H9 (cell line): ENCODE data around the gene AQP3. TPM values are rescaled to one million over a fixed set of nuclear protein-coding genes. Genes with fewer than 3 reads are reported as not detected.

ENCODE experiments used
- DNase-seq: peaks from one replicate; pipeline ENCODE4 v3.0.0-alpha.2; 2017
- H2AFZ ChIP-seq: one replicate; pipeline ENCODE4 v1.6.1; 2013; ENCODE audit warnings: mild to moderate bottlenecking, low read length, control low read depth, moderate library complexity
- H2AK5ac ChIP-seq: 2 replicates; pipeline ENCODE4 v1.6.1; 2013; ENCODE audit warnings: low read length, control low read depth, mixed read lengths; ENCODE audit not compliant: insufficient read length
- H2BK120ac ChIP-seq: one replicate; pipeline ENCODE4 v1.6.1; 2013; ENCODE audit warnings: low read depth, mild to moderate bottlenecking, low read length, control low read depth, inconsistent platforms; ENCODE audit not compliant: poor library complexity, severe bottlenecking
- H2BK12ac ChIP-seq: 2 replicates; pipeline ENCODE4 v1.6.1; 2013; ENCODE audit warnings: low read length, control low read depth, mixed read lengths, low read depth; ENCODE audit not compliant: insufficient read length
- H2BK15ac ChIP-seq: 2 replicates; pipeline ENCODE4 v1.6.1; 2013; ENCODE audit warnings: low read depth, low read length, control low read depth
- H2BK20ac ChIP-seq: one replicate; pipeline ENCODE4 v1.6.1; 2013; ENCODE audit warnings: low read depth, mild to moderate bottlenecking, low read length, control low read depth, inconsistent platforms; ENCODE audit not compliant: poor library complexity, severe bottlenecking
- H2BK5ac ChIP-seq: 2 replicates; pipeline ENCODE4 v1.6.1; 2013; ENCODE audit warnings: low read length, control low read depth, mixed read lengths; ENCODE audit not compliant: insufficient read length
- H3K14ac ChIP-seq: 2 replicates; pipeline ENCODE4 v1.6.1; 2013; ENCODE audit warnings: low read length, control low read depth; ENCODE audit not compliant: insufficient read depth
- H3K18ac ChIP-seq: 2 replicates; pipeline ENCODE4 v1.6.1; 2013; ENCODE audit warnings: low read depth, mild to moderate bottlenecking, mixed read lengths, low read length, control low read depth; ENCODE audit not compliant: insufficient read length
- H3K23ac ChIP-seq: 2 replicates; pipeline ENCODE4 v1.6.1; 2013; ENCODE audit warnings: low read length, control low read depth, mixed read lengths, low read depth; ENCODE audit not compliant: insufficient read length
- H3K23me2 ChIP-seq: 2 replicates; pipeline ENCODE4 v1.6.1; 2013; ENCODE audit warnings: low read depth, mild to moderate bottlenecking, mixed read lengths, low read length, control low read depth; ENCODE audit not compliant: insufficient read length, poor library complexity, severe bottlenecking
- H3K27ac ChIP-seq: 2 replicates; pipeline ENCODE4 v1.5.1; 2013; ENCODE audit warnings: low read length, control low read depth, mixed read lengths, low read depth; ENCODE audit not compliant: insufficient read length
- H3K27me3 ChIP-seq: 2 replicates; pipeline ENCODE4 v1.6.1; 2013; ENCODE audit warnings: low read length, control low read depth, inconsistent platforms; ENCODE audit not compliant: insufficient read depth
- H3K4ac ChIP-seq: 2 replicates; pipeline ENCODE4 v1.6.1; 2013; ENCODE audit warnings: low read depth, mild to moderate bottlenecking, control low read depth, inconsistent platforms, low read length, moderate library complexity
- H3K4me1 ChIP-seq: 2 replicates; pipeline ENCODE4 v1.6.1; 2013; ENCODE audit warnings: low read length, control low read depth, inconsistent platforms; ENCODE audit not compliant: insufficient read depth
- H3K4me2 ChIP-seq: 2 replicates; pipeline ENCODE4 v1.6.1; 2013; ENCODE audit warnings: low read length, control low read depth, mixed read lengths; ENCODE audit not compliant: insufficient read length, insufficient read depth
- H3K56ac ChIP-seq: 2 replicates; pipeline ENCODE4 v1.6.1; 2013; ENCODE audit warnings: low read depth, mild to moderate bottlenecking, mixed read lengths, low read length, control low read depth; ENCODE audit not compliant: insufficient read length
- H3K79me1 ChIP-seq: 2 replicates; pipeline ENCODE4 v1.6.1; 2013; ENCODE audit warnings: low read depth, mild to moderate bottlenecking, moderate library complexity, low read length, control low read depth, inconsistent platforms; ENCODE audit not compliant: insufficient read depth, poor library complexity, severe bottlenecking
- H3K79me2 ChIP-seq: 2 replicates; pipeline ENCODE4 v1.6.1; 2013; ENCODE audit warnings: low read length, control low read depth, inconsistent platforms; ENCODE audit not compliant: insufficient read depth
- H3K9ac ChIP-seq: 2 replicates; pipeline ENCODE4 v1.6.1; 2013; ENCODE audit warnings: low read length, control low read depth, mixed read lengths; ENCODE audit not compliant: insufficient read length; ENCODE audit errors: extremely low read depth
- H3K9me3 ChIP-seq: one replicate; pipeline ENCODE4 v1.6.1; 2013; ENCODE audit warnings: low read depth, low read length, inconsistent platforms; ENCODE audit not compliant: control insufficient read depth
- H3T11ph ChIP-seq: one replicate; pipeline ENCODE4 v1.6.1; 2013; ENCODE audit warnings: mild to moderate bottlenecking, low read length, control low read depth, inconsistent platforms
- H4K20me1 ChIP-seq: one replicate; pipeline ENCODE4 v1.6.1; 2013; ENCODE audit not compliant: control insufficient read depth, insufficient read length, insufficient read depth
- H4K5ac ChIP-seq: 2 replicates; pipeline ENCODE4 v1.6.1; 2013; ENCODE audit warnings: low read depth, mild to moderate bottlenecking, mixed read lengths, low read length, control low read depth; ENCODE audit not compliant: insufficient read length
- H4K8ac ChIP-seq: replicated peaks from 2 replicates; pipeline ENCODE4 v1.6.1; 2013; ENCODE audit warnings: low read length, control low read depth, mixed read lengths, low read depth; ENCODE audit not compliant: insufficient read length
- H4K91ac ChIP-seq: 2 replicates; pipeline ENCODE4 v1.6.1; 2013; ENCODE audit warnings: low read depth, mild to moderate bottlenecking, moderate library complexity, mixed read lengths, low read length, control low read depth; ENCODE audit not compliant: insufficient read length
- H3K27ac Mint-ChIP-seq, 3 experiments: 2 replicates in 2 of 3; 3 replicates in 1 of 3; pipeline ENCODE4 v1.8.0; 2020 to 2021; ENCODE audit warnings: mixed read lengths in 3 of 3, mild to moderate bottlenecking in 1 of 3, moderate library complexity in 1 of 3
- H3K27me3 Mint-ChIP-seq: 2 replicates; pipeline ENCODE4 v1.8.0; 2021; ENCODE audit warnings: low read depth, mild to moderate bottlenecking, moderate library complexity, mixed read lengths
- H3K36me3 Mint-ChIP-seq, 3 experiments: 2 replicates in 2 of 3; 3 replicates in 1 of 3; pipeline ENCODE4 v1.8.0; 2020 to 2021; ENCODE audit warnings: low read depth in 3 of 3, mixed read lengths in 3 of 3; ENCODE audit not compliant: insufficient read depth in 1 of 3
- H3K4me1 Mint-ChIP-seq, 2 experiments: 2 replicates each; pipeline ENCODE4 v1.8.0; 2020; ENCODE audit warnings: mixed read lengths in 2 of 2
- H3K4me3 Mint-ChIP-seq, 2 experiments: 2 replicates in 1 of 2; 3 replicates in 1 of 2; pipeline ENCODE4 v1.8.0; 2020 to 2021; ENCODE audit warnings: mild to moderate bottlenecking in 2 of 2, mixed read lengths in 2 of 2, moderate library complexity in 1 of 2
- H3K9me3 Mint-ChIP-seq, 2 experiments: 2 replicates in 1 of 2; 3 replicates in 1 of 2; pipeline ENCODE4 v1.8.0; 2020; ENCODE audit warnings: mild to moderate bottlenecking in 2 of 2, mixed read lengths in 2 of 2, moderate library complexity in 1 of 2
- CTCF ChIP-seq: fragments of 200-600 bp; sonication (generic); conservative IDR thresholded peaks from 3 replicates; pipeline ENCODE4 v1.8.0; 2021; ENCODE audit warnings: antibody characterized with exemption, mild to moderate bottlenecking
- WGBS: extraction: QIAGEN DNeasy Blood & Tissue Kit; methylation state at CpG from one replicate; pipeline ENCODE4 v1.1.7; 2013; ENCODE audit warnings: missing lambda C conversion rate, low lambda C conversion rate, mixed read lengths; ENCODE audit not compliant: insufficient read length; ENCODE audit errors: extremely low coverage; 5-methylcytosine and 5-hydroxymethylcytosine counted together
- total RNA-seq: library from RNA; stranded (reverse); gene quantifications from 2 replicates; pipeline ENCODE4 v1.2.1, GENCODE V29; 2021

AQP3 gene
- total RNA-seq, 1 experiment from 2014 or later = 1.6 TPM

- H3K4me1 Mint-ChIP-seq = peaks cover 2 to 4% of the 10 kb centered on the region in 2 experiments; a peak in 2 of 4 replicates
- no CpG with 5 or more reads among the region's 5 CpGs for WGBS
These were observed 39.3 kb downstream of the AQP3 start for GRCh38 chr9:33408087-33408486.

More at GRCh38 chr9:33408087-33408486, 39.3 kb downstream of the AQP3 start:
- Histone ChIP-seq H3K23me2 (no peaks in the 10 kb centered on the region), H2BK12ac (no peak overlapping the region), H3K4me1 (no peaks in the 10 kb centered on the region), H4K91ac (no peak overlapping the region), H2AFZ (no peak overlapping the region), H2BK120ac (no peak overlapping the region), H3K27me3 (no peaks in the 10 kb centered on the region), H4K8ac (no peak overlapping the region), H3K27ac (no peak overlapping the region), H2AK5ac (no peak overlapping the region), H3K4ac (no peak overlapping the region), H3K18ac (no peak overlapping the region), H3K79me2 (no peaks in the 10 kb centered on the region), H3K23ac (no peak overlapping the region), H3T11ph (no peak overlapping the region), H3K9ac (no peak overlapping the region), H3K56ac (no peak overlapping the region), H4K20me1 (no peaks in the 10 kb centered on the region), H3K79me1 (no peaks in the 10 kb centered on the region), H2BK15ac (no peak overlapping the region), H2BK20ac (no peak overlapping the region), H3K4me2 (no peak overlapping the region), H3K14ac (no peak overlapping the region; the same call in 1 of the 2 replicates), H3K9me3 (no peaks in the 10 kb centered on the region), H4K5ac (no peak overlapping the region), H2BK5ac (no peak overlapping the region)
- Mint-ChIP-seq H3K4me3 (no peak overlapping the region), H3K9me3 (no peaks in the 10 kb centered on the region), H3K27me3 (peaks cover 4% of the 10 kb centered on the region), H3K27ac (no peak overlapping the region), H3K36me3 (no peaks in the 10 kb centered on the region)
- no peak for TF ChIP-seq CTCF
- DNase-seq = no peak
